Activated effector memory CD4-positive, alpha-beta T cell treated with Interleukin-2 at 50 U/mL for 16 hours (primary cell): Measurements from ENCODE around the gene CDC42BPG.
A peak's percentile ranks its signal among the peaks of the same experiment; 100 is the strongest.

Experiments
- DNase-seq: peaks from one replicate; pipeline ENCODE4 v3.0.0-alpha.2; 2020

Gene CDC42BPG

DNA sequence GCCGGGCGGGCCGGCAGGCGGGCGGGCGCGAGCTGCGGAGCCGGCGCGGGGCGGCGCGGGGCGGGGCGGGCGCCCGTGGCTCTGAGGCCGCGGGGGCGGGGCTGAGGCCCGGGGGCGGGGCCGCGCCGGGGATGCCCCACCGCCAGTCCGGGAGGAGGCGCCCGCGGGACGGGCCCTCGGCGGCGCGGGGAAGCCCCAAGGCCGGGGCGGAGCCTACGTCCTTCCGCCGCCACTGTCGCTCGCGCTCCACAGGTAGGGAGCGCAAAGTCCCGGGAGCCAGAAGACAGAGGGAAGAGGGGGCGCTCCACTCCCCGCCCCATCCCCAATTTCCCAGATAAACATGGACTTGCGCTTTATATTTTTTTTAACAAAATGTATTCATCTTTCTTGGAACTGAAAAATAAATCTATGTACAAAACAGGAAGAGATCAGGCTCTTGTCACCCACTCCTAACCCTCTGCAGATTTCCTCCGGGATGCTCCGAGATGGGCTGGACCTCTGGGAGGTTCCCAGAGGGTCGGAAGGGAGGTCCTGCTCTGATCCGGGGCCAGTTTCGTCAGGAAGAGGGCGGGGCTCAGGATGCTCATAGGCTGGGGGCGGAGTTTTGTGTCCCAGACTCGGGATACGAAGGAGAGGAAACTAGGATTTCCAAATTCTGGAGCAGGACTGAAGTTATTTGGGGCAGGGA, 41.2 kb downstream of the CDC42BPG start, which contains the start of gene MAP4K2:
MAP4K2 (minus strand) TSS at position 57 of the 688 bp plus-strand sequence. CDS start 65 bp downstream, outside the sequence.
- peak; percentile 81 for DNase-seq

DNA sequence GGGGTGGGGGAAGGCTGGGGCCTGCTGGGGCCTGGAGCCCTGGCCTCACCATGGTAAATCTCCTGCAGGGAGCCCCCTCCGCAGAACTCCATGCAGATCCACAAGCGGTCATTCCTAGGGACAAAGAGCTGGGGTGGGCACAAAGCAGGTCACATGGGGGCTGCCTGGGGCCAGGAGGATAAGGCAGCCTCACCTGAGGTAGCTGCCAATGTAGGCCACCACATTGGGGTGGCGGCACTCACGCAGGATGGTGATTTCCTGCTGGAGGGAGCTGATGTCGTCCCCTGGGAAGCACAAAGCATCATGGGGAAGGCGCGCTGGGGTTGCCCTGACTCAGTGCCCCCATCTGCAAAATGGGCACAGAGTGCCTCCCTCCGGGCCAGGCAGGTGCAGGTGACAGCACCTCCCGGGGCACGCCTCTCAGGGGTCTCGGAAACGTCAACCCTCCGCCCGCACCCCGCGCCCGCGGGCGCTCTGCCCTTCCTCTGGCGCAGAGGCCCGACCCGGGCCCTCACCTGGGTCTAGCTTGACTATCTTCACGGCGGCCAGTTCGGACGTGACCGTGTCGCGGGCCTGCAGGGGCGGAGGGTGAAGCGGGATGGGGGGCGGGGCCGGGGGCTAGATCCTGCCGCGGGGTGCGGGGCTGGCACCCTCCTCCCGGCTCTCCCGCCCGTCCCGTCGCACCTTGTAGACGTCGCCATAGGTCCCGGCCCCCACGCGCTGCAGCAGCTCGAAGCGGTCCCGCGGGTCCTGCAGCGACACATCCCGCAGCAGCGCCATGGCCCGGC, 41.9 kb downstream of the CDC42BPG start:
- peak; percentile 32 for DNase-seq

DNA sequence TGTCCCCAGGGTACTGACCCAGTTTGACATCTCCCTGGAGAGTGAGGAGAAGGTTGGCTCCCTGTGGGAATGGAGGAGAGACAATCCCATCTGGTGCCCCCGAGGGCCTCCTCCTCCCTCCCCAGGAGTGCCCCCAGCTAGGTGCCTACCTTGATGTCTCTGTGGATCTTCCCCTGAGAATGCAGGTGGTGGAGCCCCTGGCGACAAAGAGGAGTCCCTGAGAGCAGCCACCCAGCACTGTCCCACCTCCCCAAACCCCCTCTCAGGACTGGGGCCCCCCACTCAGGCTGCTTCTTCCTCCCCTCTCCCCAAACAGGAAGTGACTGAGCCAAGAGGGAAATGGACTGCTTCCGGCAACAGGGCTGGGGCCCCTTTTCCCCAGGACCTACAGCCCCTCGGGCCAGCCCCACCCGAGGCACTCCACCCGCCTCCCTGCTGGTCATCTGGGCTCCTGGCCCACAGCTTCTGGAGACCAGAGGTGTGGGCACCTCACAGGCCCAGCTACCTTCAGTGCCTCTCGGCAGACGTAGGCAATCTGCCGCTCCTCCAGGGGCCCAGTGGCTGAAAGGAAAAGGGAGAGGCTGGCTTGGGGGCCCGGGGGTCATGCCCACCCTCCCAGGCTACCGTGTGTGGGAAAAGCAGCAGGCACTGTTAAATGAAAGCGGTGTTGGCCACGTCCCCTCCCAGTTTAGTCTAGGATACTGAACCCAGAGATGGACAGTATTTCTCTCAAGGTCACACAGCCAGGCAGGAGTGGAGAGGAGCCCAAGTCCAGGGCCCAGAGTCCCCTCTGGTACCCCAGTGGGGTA, 42.7 kb downstream of the CDC42BPG start:
- DNase-seq = no peak

DNA sequence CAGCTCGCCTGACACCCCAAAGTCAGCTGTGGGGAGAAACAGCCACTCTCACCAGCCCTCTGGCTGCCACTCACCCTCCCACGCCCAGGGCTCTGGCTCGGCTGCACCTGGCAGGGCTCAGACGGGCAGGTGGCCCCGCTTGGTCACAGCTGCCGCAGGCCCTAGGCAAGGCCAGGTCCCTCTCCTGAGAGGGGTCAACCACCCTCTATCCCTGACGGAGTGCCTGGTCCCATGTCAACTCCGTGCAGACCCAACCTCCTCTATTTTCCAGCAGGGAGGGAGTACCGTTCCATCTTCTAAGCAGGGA, 43.3 kb downstream of the CDC42BPG start:
- no peak for DNase-seq

DNA sequence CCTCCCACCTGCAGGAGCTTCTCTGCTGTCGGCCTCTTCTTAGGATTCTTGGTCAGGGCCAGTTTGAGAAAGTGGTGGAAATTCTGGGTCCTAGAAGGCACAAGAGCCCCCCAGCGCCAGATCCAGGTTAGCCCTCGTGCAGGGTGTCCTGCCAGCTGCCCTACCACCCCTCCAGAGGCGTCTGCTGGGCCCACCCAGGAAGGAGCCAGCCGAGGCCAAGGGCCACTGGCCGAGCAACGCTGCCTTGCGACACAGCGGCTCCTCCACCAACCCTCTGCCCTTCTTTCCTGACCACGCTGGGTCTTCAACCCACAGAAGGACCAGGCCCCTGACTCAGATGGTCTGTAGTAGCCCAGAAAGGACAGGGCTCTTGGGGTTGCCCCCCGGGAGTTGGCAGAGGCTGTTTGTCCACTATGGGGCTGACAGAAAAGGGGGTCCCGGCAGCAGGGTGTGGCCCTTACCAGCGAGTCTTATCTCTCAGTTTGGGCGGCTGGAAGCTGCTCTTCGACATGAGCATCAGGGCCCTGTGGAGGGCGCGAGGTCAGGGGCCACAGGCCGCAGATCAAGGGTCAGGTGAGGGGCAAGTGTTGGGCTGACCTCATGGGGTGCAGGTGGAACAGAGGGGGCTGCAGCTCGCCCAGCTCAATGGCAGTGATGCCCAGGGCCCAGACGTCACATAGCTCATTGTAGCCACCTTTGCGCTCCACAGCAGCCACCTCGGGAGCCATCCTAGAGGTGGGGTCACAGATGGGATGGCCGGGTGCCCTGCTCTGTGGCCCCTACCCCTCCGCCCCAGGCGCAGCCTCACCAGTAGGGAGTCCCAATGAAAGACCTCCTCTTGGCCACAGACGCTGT, 43.9 kb downstream of the CDC42BPG start:
- DNase-seq = no peak

DNA sequence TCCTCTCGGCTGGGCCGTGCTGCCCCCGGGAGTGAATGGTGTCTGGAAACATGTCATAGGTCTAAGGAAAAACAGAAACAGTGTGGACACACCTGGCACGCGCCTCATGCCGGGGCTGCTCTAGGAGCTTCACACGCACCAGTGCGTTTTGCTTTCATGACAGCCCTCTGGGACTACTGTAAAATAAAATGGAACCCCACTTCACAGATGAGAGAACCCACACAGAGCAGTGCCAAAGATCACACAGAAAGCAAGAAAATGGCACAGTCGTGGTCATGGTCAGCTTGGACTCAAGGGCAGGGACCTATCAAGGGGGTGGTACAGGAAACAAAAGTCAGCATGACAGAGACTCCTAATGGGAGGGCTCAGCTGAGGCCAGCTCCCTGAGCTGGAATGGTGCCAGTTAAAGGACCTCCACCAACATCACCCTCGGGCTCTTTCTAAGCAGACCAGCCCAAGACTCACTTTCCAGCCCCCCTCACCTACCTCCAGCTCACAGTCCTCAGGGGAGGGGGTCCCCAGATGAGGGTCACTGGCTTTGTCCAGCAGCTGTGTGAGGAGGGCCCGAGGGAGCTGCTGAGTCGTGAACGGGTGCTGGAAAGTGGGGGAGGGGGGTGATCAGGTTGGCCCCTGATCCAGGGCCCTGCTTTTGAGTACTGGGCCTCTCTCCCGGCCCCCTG, 44.7 kb downstream of the CDC42BPG start:
- DNase-seq = no peak

DNA sequence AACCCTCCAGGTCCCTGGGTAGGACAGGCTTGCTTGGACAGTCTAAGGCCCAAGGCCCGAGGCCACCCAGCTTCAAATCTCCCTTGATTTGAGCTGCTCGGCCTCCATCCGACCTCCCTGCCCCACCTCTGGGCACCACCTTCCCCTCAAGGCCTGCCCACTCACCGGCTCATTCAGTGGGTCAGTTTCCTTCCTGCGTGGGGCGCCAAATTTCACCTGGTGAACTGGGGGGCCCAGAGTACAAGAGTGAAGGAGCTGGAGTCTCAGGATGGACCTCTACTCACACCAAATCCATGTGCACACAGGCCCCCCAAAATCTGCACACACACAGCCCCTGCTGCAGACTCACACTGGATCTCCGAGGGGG, 45.2 kb downstream of the CDC42BPG start:
- DNase-seq = no peak

DNA sequence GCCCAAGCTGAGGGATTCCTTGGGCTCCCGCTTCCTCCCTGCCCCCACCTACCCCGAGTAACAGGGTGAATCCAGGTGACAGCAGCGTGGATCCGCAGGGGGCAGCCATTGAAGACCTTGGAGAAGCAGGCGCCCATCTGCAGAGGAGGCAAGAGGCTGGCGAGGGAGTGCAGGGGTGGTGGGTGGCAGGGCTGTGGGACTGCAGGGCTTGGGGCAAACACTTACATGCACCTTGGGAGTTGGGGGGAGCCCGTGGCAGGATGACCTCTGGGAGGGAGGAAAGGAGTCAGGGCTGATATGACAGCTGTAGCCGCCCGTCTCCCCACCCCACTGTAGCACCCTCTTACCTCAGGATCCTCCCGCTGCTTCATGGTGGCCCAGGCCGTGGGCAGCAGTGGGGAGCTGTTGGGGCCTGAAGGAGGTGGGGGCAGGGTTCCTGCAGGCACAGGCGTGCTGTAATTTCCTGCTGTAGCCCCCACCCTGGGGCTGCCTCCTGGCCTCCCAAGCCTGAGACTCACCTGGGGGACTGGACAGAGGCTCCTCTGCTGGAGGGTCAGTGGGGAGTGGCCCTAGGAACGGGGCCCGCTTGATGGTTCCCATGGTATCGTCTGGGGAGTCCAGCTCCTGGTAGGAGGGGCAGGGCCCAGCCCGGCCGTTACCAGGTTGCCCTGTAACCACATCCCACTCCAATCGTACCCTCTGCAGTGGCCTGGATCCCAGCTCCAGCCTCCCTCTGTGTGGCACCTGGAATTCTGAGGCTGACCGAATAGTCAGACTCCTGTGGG, 47.5 kb downstream of the CDC42BPG start:
- DNase-seq = no peak

DNA sequence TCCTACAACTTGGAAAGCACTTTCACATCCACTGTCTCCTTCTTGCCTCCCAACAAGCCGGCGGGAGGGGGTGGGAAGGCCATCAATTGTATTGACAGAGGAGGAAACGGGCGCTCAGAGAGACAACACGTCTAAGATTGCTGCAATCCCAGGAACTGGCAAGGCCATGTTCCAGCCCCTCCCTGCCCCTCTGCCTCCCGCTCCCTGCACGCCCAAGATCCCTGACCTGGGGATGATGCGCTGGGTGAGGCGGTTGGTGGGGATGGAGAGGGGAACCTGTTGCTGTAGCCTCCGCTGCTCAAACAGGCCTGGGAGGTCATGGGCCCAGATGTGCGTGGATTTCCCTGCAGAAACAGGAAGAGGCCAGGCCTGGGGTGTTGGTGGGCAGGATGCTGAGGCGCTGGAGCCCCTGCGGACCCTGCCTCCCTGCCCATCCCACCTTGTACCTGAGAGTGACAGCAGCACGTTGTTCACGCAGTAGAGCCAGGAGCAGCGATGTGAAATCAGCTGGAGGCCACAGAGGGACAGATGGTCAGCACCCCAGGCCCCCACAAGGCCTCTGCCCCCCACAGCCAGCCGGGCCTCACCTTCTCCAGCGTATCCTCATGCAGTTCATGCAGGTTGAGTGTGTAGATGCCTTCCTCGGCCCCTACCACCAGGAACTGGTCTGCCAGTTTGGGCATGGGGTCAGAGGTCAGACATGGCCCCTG, 48.3 kb downstream of the CDC42BPG start:
- DNase-seq = no peak

DNA sequence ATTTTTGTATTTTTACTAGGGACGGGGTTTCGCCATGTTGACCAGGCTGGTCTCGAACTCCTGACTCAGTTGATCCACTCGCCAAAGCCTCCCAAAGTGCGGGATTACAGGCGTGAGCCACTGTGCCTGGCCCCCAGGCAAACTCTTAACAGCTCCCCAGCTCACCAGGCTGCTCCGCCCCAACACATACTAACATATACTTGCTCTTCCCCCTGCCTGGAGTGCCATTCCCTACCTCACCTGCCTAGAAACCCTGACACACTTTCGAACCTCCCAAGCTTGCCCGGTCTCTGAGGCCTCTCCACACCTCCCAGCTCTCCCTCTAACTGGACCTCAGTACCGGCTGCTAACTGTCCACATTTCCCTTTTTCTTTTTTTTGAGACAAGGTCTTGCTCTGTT, 49.9 kb downstream of the CDC42BPG start:
- DNase-seq = no peak

DNA sequence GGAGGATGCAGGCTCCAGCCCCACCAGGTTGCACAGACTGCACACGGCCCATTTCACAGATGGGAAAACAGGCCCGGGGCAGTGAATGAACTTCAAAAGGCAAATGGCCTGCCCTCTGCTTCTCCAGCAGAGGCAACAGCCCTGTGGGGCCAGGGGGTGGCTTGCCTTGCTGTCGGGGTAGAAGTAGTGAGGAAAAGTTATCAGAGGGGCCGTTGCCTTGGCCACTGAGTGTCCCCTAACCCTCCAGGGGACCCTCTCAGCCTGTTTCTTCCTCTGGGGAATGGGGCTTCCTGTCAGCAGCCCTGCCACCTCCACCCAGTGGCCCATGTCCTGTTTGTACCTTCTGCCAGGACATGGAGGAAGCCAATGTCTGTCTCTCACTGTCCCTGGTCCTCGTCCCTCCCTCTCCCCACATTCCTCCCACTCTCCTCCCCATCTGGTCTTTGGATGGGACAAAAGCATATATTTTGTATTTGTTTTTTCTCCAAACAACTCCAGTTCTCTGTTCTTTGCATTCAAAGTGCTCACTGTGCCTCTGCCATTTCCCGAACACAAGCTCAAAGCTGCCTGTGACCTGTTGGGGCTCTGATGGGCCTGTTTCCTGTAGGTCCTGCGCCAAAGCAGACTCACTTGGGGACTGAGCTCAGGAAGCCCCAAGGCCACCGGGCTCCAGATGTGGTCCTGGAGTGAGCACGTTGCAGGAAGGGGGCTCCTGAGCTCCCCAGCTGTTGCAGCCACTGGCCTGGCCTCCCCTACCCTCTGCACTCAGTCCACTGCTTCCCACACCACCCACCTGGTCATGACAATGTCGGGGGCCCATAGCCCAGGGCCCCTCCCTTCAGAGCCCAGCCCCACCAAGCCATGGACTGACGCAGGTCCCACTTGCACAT, 50.9 kb downstream of the CDC42BPG start:
- no peak for DNase-seq

DNA sequence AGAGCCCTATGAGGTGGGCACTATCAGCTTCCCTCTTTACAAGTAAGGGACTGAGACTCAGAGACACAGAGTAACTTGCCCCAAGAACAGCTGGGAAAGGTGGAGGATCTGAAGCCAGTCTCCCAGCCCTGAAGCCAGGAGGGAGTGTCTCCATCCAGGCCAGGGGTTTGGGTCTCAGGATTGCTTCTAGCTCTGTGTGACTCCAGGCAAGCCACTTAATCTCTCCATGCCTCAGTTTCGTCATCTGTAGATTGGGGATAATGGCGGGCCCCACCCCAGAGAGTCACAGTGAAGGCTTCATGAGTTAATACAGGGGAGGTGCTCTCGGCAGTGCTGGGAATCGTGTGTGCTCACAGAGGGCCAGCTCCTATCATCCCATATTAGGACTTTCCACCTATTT, 52.0 kb downstream of the CDC42BPG start:
- no peak for DNase-seq

DNA sequence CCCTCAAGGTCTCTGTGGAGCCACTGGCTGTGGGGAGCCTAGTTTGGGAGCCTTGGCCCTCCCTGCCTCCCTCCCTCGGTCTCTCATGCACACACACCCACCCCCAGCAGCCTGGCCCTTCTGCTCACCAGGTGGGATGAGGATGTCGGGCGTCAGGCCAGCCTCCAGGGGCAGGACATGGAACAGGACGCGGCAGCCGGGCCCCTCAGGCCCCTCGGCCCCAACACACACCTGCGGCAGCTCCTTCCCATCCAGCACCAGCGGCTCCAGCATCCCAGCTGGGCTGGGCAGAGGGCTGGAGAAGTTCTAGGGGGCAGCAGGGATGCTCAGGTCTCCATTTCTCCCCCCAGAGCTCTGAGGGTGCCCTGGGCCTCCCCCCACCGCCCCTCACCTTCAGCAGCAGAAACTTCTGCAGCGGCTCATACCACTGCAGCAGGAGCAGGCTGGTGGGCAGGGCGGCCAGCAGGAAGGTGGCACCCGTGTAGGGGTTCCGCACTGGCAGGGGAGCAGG, 52.6 kb downstream of the CDC42BPG start:
- DNase-seq = no peak

DNA sequence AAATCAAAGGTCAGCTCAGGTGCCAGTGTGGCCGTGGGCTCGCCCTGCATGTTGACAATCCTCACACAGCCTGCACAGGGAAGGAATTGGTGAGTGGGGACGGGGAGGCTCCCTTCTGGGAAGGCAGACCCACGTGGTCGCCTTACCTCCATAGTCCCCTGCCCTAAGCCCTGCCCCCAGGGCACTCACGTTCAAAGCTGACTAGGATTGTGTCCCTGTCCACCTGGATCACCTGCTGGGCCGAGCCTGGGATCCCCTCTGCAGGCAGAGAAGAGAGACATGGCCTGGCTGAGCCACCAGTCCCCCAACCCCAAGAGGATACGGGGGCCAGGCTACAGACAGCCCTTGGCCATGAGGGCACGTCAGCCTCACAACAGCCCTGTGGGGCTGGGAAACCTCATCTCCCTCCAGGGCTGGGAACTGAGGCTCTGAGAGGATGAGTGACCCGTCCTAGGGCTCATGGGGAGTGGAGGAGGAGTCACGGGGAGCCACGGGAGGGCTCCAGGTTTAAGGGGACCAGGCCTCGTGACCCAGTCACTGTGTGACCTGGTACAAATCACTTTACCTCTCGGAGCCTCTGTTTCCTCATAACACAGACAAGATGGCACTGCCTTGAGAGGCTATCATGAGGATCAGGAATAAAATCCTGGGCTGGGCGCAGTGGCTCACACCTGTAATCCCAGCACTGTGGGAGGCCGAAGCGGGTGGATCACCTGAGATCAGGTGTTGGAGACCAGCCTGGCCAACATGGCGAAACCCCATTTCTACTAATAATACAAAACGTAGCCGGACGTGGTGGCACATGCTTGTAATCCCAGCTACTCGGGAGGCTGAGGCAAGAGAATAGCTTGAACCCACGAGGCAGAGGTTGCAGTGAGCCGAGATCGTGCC, 54.0 kb downstream of the CDC42BPG start:
- no peak for DNase-seq

DNA sequence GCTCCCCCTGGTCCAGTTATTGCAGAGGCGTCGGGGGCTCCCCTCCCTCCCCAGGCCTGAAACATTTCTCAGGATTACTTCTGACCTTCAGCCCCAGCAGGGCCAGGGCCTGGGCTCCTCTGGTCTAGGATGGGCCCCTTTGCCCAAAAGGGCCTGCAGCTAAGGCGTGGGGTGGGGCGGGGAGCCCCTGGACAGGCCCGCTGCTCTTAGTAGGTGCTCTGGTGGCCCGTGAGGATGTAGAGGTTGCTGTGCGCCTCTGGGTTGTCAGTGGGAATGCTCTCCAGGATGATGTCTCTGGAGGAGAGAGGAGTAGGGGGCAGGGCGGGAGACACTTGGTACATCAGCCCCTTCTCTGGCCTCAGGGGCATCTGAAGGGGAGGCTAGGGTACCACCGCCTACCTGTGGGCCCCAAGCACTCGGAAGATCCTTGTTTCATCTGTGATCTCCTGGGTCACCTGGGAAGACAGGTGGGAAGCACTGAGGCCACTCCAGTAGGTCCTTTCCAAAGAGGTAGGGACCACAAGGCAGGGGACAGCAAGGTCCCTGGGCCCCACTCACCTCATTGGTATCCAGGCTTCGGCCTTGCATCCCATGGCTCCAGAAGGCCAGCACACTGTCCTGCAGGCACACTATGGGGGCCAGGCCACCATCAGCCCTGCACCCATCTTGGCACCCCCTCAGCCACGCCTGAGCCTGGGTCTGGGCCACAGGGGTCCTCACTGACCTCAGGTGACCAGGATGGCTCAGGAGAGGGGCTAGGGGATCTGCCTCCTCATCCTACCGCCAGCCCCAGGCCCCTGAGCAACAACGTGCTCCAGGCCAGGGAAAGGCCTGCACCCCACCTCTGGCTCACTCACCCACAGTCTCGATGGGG, 54.9 kb downstream of the CDC42BPG start:
- DNase-seq = no peak

DNA sequence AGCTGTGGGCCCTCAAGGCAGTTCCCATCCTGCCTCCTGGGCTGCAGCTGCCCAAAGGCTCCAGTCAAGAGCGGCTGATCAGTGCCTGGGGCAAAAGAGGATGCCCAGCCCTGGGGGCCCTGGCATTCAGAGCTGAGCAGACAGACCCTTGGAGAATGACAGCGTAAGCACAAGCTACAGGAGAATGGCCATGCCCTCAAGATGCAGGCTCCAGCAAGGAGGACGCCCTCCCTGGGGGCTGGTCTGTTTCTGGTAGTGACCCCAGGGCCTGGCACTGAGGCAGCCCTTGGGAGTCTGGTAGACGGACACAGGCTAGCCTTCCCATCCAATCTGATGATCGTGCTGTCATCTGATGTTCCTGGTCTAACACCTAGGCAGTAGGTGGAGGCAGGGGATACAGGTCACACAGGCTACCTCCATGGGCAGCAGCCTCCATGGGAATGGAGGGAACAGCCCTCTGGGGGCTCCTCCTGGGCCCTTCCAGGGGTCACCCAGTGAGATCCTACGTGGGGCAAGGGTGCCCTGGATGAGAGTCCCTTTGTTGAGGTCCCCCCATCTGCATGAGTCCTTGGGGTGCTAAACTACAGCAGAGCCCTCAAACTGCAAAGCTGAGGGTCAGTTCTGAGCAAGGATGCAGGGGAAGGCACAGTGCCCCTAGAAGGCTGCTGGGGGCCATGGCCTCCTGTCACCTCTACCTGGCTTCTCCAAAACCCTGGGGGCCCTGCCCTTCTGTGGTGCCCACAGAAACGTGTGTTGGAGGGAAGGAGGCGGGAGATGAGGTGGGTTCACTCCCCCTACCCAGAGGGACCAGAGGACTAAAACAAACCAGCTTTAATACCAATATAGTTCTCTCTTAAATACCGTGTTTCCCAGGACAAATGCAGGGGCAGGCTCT, 55.9 kb downstream of the CDC42BPG start:
- DNase-seq = no peak
